C1 segment of cervical spinal cord (tissue), 14 donors: ENCODE measurements around the gene PON1.

ENCODE experiments used
- DNase-seq, 14 donors: peaks; one replicate each; lab custom pipeline; 2025; lab: John Stamatoyannopoulos, UW

PON1 gene

GRCh38 chr7:95324431-95324830, at the start of gene PON1:
Gene PON1 (minus strand): TSS chr7:95324532. CDS start chr7:95324475, 57 bp downstream.
- no peak for DNase-seq

- no peak for DNase-seq
These were observed 49.0 kb upstream of the PON1 start for GRCh38 chr7:95373323-95373722.

GRCh38 chr7:95368235-95368634, 43.9 kb upstream of the PON1 start:
- DNase-seq = no peak

- no peak for DNase-seq
These were observed 43.3 kb upstream of the PON1 start for GRCh38 chr7:95367606-95368005.

- no peak for DNase-seq
These were observed 40.8 kb upstream of the PON1 start for GRCh38 chr7:95365151-95365550.

- no peak for DNase-seq
These were observed 33.3 kb upstream of the PON1 start for GRCh38 chr7:95357623-95358022.

GRCh38 chr7:95342642-95343307, 18.4 kb upstream of the PON1 start:
- no peak for DNase-seq

- no peak for DNase-seq
These were observed 17.7 kb upstream of the PON1 start for GRCh38 chr7:95342029-95342428.

- no peak for DNase-seq
These were observed 16.2 kb upstream of the PON1 start for GRCh38 chr7:95340491-95340890.

- DNase-seq = no peak
These were observed 14.5 kb upstream of the PON1 start for GRCh38 chr7:95338832-95339231.

GRCh38 chr7:95335093-95335492, 10.8 kb upstream of the PON1 start:
- no peak for DNase-seq

GRCh38 chr7:95334447-95334846, 10.1 kb upstream of the PON1 start:
- DNase-seq = no peak

GRCh38 chr7:95330961-95331337, 6.6 kb upstream of the PON1 start:
- no peak for DNase-seq

- DNase-seq = no peak
These were observed 6.0 kb upstream of the PON1 start for GRCh38 chr7:95330204-95330960.

GRCh38 chr7:95327356-95327755, 3.0 kb upstream of the PON1 start:
- DNase-seq = no peak

GRCh38 chr7:95323410-95324129, 762 bp downstream of the PON1 start:
- no peak for DNase-seq

- DNase-seq = no peak
These were observed 1.5 kb downstream of the PON1 start for GRCh38 chr7:95322854-95323253.

- no peak for DNase-seq
These were observed 1.9 kb downstream of the PON1 start for GRCh38 chr7:95322396-95322795.

GRCh38 chr7:95321720-95322119, 2.6 kb downstream of the PON1 start:
- DNase-seq = no peak

GRCh38 chr7:95320651-95321050, 3.7 kb downstream of the PON1 start:
- DNase-seq = no peak

GRCh38 chr7:95319570-95319969, 4.8 kb downstream of the PON1 start:
- DNase-seq = no peak

- no peak for DNase-seq
These were observed 5.7 kb downstream of the PON1 start for GRCh38 chr7:95318501-95319100.
